ENCODE results near the gene CEP89.

The CEP89 gene

GRCh38 chr19:32875428-32875827 lies 96.3 kb downstream of the CEP89 start:
- no peaks in the 10 kb centered on the region for H3K27me3 ChIP-seq (ENCODE audit: low read length)
- no peaks in the 10 kb centered on the region for H3F3A ChIP-seq (ENCODE audit: insufficient read depth)
- no peak overlapping the region for H3K27ac ChIP-seq (ENCODE audit: low read depth, low read length)
- no peaks in the 10 kb centered on the region for H3K9me2 ChIP-seq (replicated peaks; ENCODE audit: insufficient read depth, low read length)
- H3K9ac ChIP-seq (ENCODE audit: low read length): no peak overlapping the region
- H4K20me1 ChIP-seq (ENCODE audit: low read depth, low read length): no peaks in the 10 kb centered on the region
- no peak overlapping the region for H3K4me2 ChIP-seq (ENCODE audit: low read depth, low read length, poor library complexity, severe bottlenecking)
- TF ChIP-seq, protein P1, sequence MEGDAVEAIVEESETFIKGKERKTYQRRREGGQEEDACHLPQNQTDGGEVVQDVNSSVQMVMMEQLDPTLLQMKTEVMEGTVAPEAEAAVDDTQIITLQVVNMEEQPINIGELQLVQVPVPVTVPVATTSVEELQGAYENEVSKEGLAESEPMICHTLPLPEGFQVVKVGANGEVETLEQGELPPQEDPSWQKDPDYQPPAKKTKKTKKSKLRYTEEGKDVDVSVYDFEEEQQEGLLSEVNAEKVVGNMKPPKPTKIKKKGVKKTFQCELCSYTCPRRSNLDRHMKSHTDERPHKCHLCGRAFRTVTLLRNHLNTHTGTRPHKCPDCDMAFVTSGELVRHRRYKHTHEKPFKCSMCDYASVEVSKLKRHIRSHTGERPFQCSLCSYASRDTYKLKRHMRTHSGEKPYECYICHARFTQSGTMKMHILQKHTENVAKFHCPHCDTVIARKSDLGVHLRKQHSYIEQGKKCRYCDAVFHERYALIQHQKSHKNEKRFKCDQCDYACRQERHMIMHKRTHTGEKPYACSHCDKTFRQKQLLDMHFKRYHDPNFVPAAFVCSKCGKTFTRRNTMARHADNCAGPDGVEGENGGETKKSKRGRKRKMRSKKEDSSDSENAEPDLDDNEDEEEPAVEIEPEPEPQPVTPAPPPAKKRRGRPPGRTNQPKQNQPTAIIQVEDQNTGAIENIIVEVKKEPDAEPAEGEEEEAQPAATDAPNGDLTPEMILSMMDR (IDR thresholded peaks at IDR 0.05; ENCODE audit: insufficient read depth, low read length, poor library complexity, severe bottlenecking): no peak
- TF ChIP-seq EZH2phosphoT487 (conservative IDR thresholded peaks at IDR 0.05; ENCODE audit: low read length): no peak
- H3K79me2 ChIP-seq (ENCODE audit: insufficient read depth, low read length): no peaks in the 10 kb centered on the region
- H3K4me3 ChIP-seq (ENCODE audit: insufficient read depth, low read length, poor library complexity, severe bottlenecking): no peak overlapping the region
- H3K9me3 ChIP-seq (ENCODE audit: insufficient read depth, low read length): no peaks in the 10 kb centered on the region
- H2AFZ ChIP-seq (ENCODE audit: low read depth, low read length, severe bottlenecking): no peak overlapping the region
- H3K36me3 ChIP-seq (ENCODE audit: low read length): no peaks in the 10 kb centered on the region

DNA sequence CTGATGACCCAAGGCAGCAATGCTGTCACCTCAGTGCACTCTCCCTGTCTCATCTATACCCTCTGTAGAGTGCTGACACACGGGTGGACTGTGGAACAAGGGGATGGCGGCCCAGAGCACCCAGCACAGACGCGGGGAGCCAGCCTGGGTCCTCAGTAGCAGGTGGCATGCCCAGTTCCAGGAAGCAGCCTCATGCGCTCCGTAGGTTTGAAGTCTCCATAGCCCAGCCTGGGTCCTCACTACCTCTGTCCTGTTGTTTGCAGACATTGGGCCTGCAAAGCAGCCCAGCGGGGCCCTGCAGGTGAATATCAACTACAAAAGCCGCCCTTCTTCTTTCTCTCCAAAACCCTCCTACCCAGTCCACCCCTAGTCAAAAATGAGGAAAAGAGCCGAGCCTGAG lies 97.2 kb downstream of the CEP89 start:
- H3K4me3 ChIP-seq (ENCODE audit: insufficient read depth, low read length, poor library complexity, severe bottlenecking): no peak overlapping the region
- H3K27ac ChIP-seq (ENCODE audit: low read depth, low read length): no peak overlapping the region
- H3K9ac ChIP-seq (ENCODE audit: low read length): no peak overlapping the region
- H3F3A ChIP-seq (ENCODE audit: insufficient read depth): no peaks in the 10 kb centered on the region
- no peaks in the 10 kb centered on the region for H3K9me2 ChIP-seq (replicated peaks; ENCODE audit: insufficient read depth, low read length)
- H3K9me3 ChIP-seq (ENCODE audit: insufficient read depth, low read length): no peaks in the 10 kb centered on the region
- H4K20me1 ChIP-seq (ENCODE audit: low read depth, low read length): no peaks in the 10 kb centered on the region
- H3K27me3 ChIP-seq (ENCODE audit: low read length): no peaks in the 10 kb centered on the region
- H3K4me2 ChIP-seq (ENCODE audit: low read depth, low read length, poor library complexity, severe bottlenecking): no peak overlapping the region
- no peak overlapping the region for H2AFZ ChIP-seq (ENCODE audit: low read depth, low read length, severe bottlenecking)
- no peaks in the 10 kb centered on the region for H3K36me3 ChIP-seq (ENCODE audit: low read length)
- no peaks in the 10 kb centered on the region for H3K79me2 ChIP-seq (ENCODE audit: insufficient read depth, low read length)
- no peak for TF ChIP-seq EZH2phosphoT487 (conservative IDR thresholded peaks at IDR 0.05; ENCODE audit: low read length)
- TF ChIP-seq, protein P1 (IDR thresholded peaks at IDR 0.05; ENCODE audit: insufficient read depth, low read length, poor library complexity, severe bottlenecking): no peak

DNA sequence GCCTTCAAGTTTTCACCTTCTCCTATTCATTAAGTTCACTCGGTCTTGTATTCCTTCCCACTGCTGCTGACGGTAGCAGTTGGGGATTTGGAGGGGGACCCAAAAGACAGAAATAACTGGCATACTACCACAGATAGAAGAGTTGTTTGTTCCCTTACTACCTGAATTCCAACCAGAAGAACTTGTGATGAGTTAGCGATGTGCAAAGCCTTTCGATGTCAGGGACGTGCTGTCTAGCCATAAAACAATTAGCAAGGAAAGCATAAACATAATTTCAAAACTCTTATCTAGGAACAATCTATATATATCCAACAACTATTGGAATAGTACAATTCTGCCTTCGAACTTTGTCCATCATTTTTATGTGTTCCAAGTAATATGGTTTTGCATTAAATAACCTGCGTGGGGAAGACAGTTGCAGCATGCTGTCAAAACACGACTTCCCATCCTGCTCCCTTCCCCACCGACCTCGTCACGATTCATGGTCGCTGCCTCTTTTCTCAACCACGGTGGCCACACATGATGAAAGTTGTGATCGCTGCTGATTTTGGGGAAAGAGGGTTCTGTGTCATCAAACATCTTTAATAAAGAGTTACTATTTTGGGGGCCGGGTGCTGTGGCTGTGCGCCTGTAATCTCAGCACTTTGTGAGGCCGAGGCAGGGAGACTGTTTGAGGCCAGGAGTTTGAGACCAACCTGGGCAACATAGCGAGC lies 98.4 kb downstream of the CEP89 start:
- H3K9me2 ChIP-seq (replicated peaks; ENCODE audit: insufficient read depth, low read length): no peaks in the 10 kb centered on the region
- H3F3A ChIP-seq (ENCODE audit: insufficient read depth): no peaks in the 10 kb centered on the region
- no peaks in the 10 kb centered on the region for H3K27me3 ChIP-seq (ENCODE audit: low read length)
- H3K36me3 ChIP-seq (ENCODE audit: low read length): no peaks in the 10 kb centered on the region
- no peak for TF ChIP-seq EZH2phosphoT487 (conservative IDR thresholded peaks at IDR 0.05; ENCODE audit: low read length)
- TF ChIP-seq, protein P1 (IDR thresholded peaks at IDR 0.05; ENCODE audit: insufficient read depth, low read length, poor library complexity, severe bottlenecking): no peak
- no peak overlapping the region for H3K4me3 ChIP-seq (ENCODE audit: insufficient read depth, low read length, poor library complexity, severe bottlenecking)
- H3K4me2 ChIP-seq (ENCODE audit: low read depth, low read length, poor library complexity, severe bottlenecking): no peak overlapping the region
- no peaks in the 10 kb centered on the region for H3K79me2 ChIP-seq (ENCODE audit: insufficient read depth, low read length)
- H3K27ac ChIP-seq (ENCODE audit: low read depth, low read length): no peak overlapping the region
- no peak overlapping the region for H2AFZ ChIP-seq (ENCODE audit: low read depth, low read length, severe bottlenecking)
- no peak overlapping the region for H3K9ac ChIP-seq (ENCODE audit: low read length)
- no peaks in the 10 kb centered on the region for H4K20me1 ChIP-seq (ENCODE audit: low read depth, low read length)
- no peaks in the 10 kb centered on the region for H3K9me3 ChIP-seq (ENCODE audit: insufficient read depth, low read length)
